PC-9 (cell line): Measurements from ENCODE around the gene NDUFAF8. TPM values are rescaled to one million over a fixed set of nuclear protein-coding genes. Genes with fewer than 3 reads are reported as not detected.

Experiments used
- BruUV-seq: library from RNA; stranded (reverse); fragments of 400-500 nt; replicated peaks from 2 replicates; lab custom pipeline; 2021; lab: Mats Ljungman, UMichigan
- CTCF ChIA-PET: fragments of 300-600 bp; sonication (Branson Sonifier 250); formaldehyde crosslinking; loops from one replicate; lab custom pipeline; 2022; ENCODE audit warnings: antibody characterized with exemption; lab: Charles Lee
- POLR2A ChIA-PET: fragments of 300-600 bp; sonication (Branson Sonifier 250); formaldehyde crosslinking; loops from one replicate; lab custom pipeline; 2022; ENCODE audit warnings: antibody characterized with exemption; ENCODE audit not compliant: unreplicated experiment; lab: Charles Lee
- DNase-seq, 2 experiments: peaks; one replicate each; pipeline versions ENCODE4 v3.0.0 to v3.0.0-alpha.2; 2015 to 2022; ENCODE audit warnings: mixed read lengths in 1 of 2
- H2AFZ ChIP-seq: fragments of 200-600 bp; sonication (generic); 2 replicates; pipeline ENCODE4 v1.8.1; 2017; ENCODE audit warnings: antibody characterized with exemption
- H3F3A ChIP-seq: fragments of 200-600 bp; sonication (generic); 2 replicates; pipeline ENCODE4 v1.8.1; 2017; ENCODE audit warnings: antibody characterized with exemption, mild to moderate bottlenecking, low read depth; ENCODE audit not compliant: insufficient read depth
- H3K27ac ChIP-seq: fragments of 200-600 bp; sonication (generic); 2 replicates; pipeline ENCODE4 v1.6.1; 2016; ENCODE audit warnings: mixed run types
- H3K27me3 ChIP-seq: fragments of 200-600 bp; sonication (generic); 2 replicates; pipeline ENCODE4 v1.6.1; 2016; ENCODE audit warnings: low read depth, mixed run types; ENCODE audit not compliant: insufficient read depth
- H3K36me3 ChIP-seq: fragments of 200-600 bp; sonication (generic); 2 replicates; pipeline ENCODE4 v1.6.1; 2016; ENCODE audit warnings: low read depth, mixed run types
- H3K4me1 ChIP-seq: fragments of 200-600 bp; sonication (generic); replicated peaks from 2 replicates; pipeline ENCODE4 v1.6.1; 2016; ENCODE audit warnings: mixed run types; ENCODE audit not compliant: insufficient read depth
- H3K4me2 ChIP-seq: fragments of 200-600 bp; sonication (generic); 2 replicates; pipeline ENCODE4 v1.6.1; 2017; ENCODE audit warnings: mixed run types
- H3K4me3 ChIP-seq: fragments of 200-600 bp; sonication (generic); 2 replicates; pipeline ENCODE4 v1.6.1; 2016; ENCODE audit warnings: mixed run types
- H3K79me2 ChIP-seq: fragments of 200-600 bp; sonication (generic); 2 replicates; pipeline ENCODE4 v1.6.1; 2017; ENCODE audit warnings: low read depth, mixed run types
- H3K9me2 ChIP-seq: fragments of 200-600 bp; sonication (generic); 2 replicates; pipeline ENCODE4 v1.8.1; 2017; ENCODE audit warnings: mild to moderate bottlenecking; ENCODE audit not compliant: insufficient read depth
- H3K9me3 ChIP-seq: fragments of 200-600 bp; sonication (generic); 2 replicates; pipeline ENCODE4 v1.8.1; 2016; ENCODE audit warnings: low read depth; ENCODE audit not compliant: insufficient read depth
- H4K20me1 ChIP-seq: fragments of 200-600 bp; sonication (generic); 2 replicates; pipeline ENCODE4 v1.8.1; 2017; ENCODE audit not compliant: insufficient read depth
- CTCF ChIP-seq: fragments of 200-600 bp; sonication (generic); conservative IDR thresholded peaks from 2 replicates; pipeline ENCODE4 v1.6.1; 2017; ENCODE audit warnings: mixed run types, antibody characterized with exemption, mild to moderate bottlenecking, moderate library complexity
- EZH2 ChIP-seq: fragments of 200-600 bp; sonication (generic); IDR thresholded peaks from 2 replicates; pipeline ENCODE4 v1.8.0; 2017; ENCODE audit warnings: antibody characterized with exemption, low read depth
- intact Hi-C: fragments of 100-400 bp; cut with micrococcal nuclease; formaldehyde crosslinking; loops from one replicate; pipeline ENCODE4 v1.10.0; 2022; ENCODE audit not compliant: unreplicated experiment
- total RNA-seq: library from RNA; stranded (reverse); gene quantifications from 2 replicates; pipeline ENCODE4 v1.2.3, GENCODE V29; 2021

Gene NDUFAF8
- total RNA-seq, 1 experiment from 2014 or later, result 53.3 TPM

DNA sequence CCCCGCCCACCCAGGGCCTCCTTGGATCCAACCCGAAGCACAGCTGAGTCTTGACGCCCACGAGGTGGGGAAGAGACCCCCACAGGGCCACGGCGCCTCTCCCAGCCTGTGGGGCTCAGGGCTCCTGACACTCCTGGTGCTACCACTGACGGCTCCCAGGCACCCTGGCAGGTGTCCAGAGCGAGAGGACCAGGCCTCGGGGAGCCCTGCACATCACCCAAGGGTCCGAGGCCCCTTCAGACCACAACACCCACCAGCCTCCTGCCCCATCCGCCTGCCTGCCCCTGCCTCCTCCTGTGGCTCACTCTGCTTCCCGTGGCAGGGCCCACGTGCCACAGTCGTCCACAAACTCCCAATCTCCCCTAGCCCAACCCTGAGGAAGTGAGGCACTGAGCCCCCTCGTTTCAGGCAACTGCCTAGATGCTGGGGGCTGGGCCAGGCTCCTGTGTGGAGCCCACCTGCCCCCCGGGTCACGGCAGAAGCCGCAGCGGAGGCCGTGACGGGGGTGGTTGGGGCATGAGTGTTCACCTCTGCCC is 44.8 kb upstream of the NDUFAF8 start:
- intact Hi-C loops, result no loop called here
- Histone ChIP-seq H3K4me1 (peaks cover 7% of the 10 kb centered on the region; the same call in 1 of the 2 replicates), H3K4me3 (no peak overlapping the region), H2AFZ (no peak overlapping the region), H3F3A (no peaks in the 10 kb centered on the region), H3K4me2 (no peak overlapping the region), H3K36me3 (no peaks in the 10 kb centered on the region), H3K9me3 (no peaks in the 10 kb centered on the region), H4K20me1 (no peaks in the 10 kb centered on the region), H3K27me3 (no peaks in the 10 kb centered on the region), H3K79me2 (no peaks in the 10 kb centered on the region), H3K9me2 (no peaks in the 10 kb centered on the region), H3K27ac (no peak overlapping the region)
- no TSS peak for BruUV-seq
- CTCF ChIA-PET, result no interaction called here
- POLR2A ChIA-PET, result no interaction called here
- TF ChIP-seq CTCF (no peak), EZH2 (no peak)
- no peak for DNase-seq

DNA sequence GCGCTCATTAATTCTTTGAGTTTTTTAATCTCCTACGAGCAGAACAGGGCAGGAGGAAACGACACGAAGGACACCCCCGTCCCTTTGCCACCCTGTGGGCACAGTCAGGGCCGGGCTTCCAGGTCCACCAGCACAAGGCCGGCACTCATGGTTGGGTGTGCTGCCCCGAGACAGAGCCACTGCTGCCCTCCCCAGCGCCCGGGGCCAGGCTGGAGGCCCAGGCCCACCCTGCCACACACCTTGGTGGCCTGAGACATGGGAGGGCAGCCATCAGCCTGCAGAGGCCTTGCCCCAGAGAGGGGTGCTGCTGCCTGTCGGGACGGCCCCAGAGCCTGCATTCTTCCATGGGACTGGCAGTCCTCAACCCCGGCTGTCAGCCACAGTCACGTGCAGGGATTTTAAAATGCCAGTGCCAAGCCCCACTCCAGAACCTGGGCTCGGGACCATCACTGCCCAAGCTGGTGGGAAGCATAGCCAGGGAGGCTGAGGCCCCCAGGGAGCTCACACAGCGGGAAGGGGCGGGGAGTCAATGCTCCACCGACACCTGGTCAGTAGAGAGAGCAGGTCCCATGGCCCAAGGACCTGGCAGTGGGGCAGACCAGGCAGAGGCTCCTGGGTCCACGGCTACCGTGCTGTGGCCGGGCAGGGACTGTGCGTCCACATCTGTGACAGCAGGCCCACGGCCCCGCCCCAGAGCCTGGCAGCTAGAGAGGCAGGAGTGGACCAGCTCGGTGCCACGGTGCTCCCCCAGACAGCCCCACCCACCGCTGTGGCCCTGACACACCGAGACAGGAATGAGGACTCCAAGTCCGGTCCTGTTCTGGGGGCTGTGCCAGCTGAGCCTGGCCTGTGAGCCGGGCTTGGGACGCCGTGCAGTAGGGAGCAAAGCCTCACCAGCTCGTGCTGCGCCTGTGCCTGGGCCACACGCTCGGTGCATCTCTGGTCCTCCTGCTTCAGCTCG is 43.9 kb upstream of the NDUFAF8 start:
- intact Hi-C loops, result no loop called here
- no peak overlapping the region for H3K4me3 ChIP-seq
- CTCF ChIA-PET, result no interaction called here
- no peak overlapping the region for H3K4me2 ChIP-seq
- TF ChIP-seq EZH2 (no peak), CTCF (no peak)
- DNase-seq, result no peak
- H3K4me1 ChIP-seq, result peaks cover 7% of the 10 kb centered on the region; the same call in 1 of the 2 replicates
- no peaks in the 10 kb centered on the region for H3K9me3 ChIP-seq
- no peaks in the 10 kb centered on the region for H3K9me2 ChIP-seq
- H3F3A ChIP-seq, result no peaks in the 10 kb centered on the region
- no TSS peak for BruUV-seq
- no peaks in the 10 kb centered on the region for H3K79me2 ChIP-seq
- H2AFZ ChIP-seq, result no peak overlapping the region
- no peaks in the 10 kb centered on the region for H4K20me1 ChIP-seq
- H3K27ac ChIP-seq, result no peak overlapping the region
- H3K36me3 ChIP-seq, result no peaks in the 10 kb centered on the region
- no peaks in the 10 kb centered on the region for H3K27me3 ChIP-seq
- POLR2A ChIA-PET, result interaction anchor here (0.7 kb wide), 1 partner anchor 464 kb away, joined by 12 read pairs; no protein-coding TSS in a partner anchor

DNA sequence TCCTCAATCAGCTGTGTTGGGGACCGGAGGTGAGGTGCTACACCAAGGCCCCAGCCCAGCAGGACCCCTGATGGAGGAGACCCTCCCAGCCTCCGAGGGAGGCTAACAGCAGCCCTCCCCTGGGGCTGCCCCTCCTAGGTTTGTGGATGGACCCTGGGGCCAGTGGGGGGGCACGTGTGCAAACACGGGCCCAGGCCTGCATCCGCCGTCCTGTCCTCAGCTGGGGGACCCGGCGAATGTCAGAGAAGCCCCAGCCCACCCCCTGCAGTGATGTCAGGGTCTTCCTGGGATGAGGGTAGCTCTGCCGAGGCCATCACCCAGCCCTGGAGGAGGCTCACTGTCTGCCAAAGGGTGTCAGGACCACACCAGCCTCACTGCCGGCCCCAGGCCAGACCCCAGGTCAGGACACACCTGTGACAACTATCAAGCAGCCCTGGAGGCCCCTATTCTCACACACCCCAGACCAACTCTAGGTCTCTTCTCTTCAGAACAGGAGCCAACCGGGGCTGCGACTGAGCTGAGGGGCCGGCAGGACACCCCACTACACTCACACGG is 43.1 kb upstream of the NDUFAF8 start:
- no peaks in the 10 kb centered on the region for H3F3A ChIP-seq
- H3K9me2 ChIP-seq, result no peaks in the 10 kb centered on the region
- H3K9me3 ChIP-seq, result no peaks in the 10 kb centered on the region
- no peaks in the 10 kb centered on the region for H3K79me2 ChIP-seq
- intact Hi-C loops, result no loop called here
- no peaks in the 10 kb centered on the region for H4K20me1 ChIP-seq
- H3K36me3 ChIP-seq, result no peaks in the 10 kb centered on the region
- H3K27me3 ChIP-seq, result no peaks in the 10 kb centered on the region
- no peak overlapping the region for H3K4me2 ChIP-seq
- peaks cover 7% of the 10 kb centered on the region; the same call in 1 of the 2 replicates for H3K4me1 ChIP-seq
- no peak overlapping the region for H2AFZ ChIP-seq
- TF ChIP-seq CTCF (no peak), EZH2 (no peak)
- no peak overlapping the region for H3K4me3 ChIP-seq
- no peak for DNase-seq
- POLR2A ChIA-PET, result interaction anchor here (0.7 kb wide), 1 partner anchor 463 kb away, joined by 12 read pairs; no protein-coding TSS in a partner anchor
- CTCF ChIA-PET, result no interaction called here
- no TSS peak for BruUV-seq
- no peak overlapping the region for H3K27ac ChIP-seq
